ENCODE measurements around the gene CCDC194.

CCDC194 gene

GRCh38 chr19:17405250-17406045 lies 11.5 kb upstream of the CCDC194 start, which contains the start of gene BST2:
TSS of gene BST2 (minus strand) at chr19:17405630. CDS start at chr19:17405575, 55 bp downstream.
- DNase-seq = peak in 3 of 5 experiments; percentile 38 to 85 (median 69)

DNA sequence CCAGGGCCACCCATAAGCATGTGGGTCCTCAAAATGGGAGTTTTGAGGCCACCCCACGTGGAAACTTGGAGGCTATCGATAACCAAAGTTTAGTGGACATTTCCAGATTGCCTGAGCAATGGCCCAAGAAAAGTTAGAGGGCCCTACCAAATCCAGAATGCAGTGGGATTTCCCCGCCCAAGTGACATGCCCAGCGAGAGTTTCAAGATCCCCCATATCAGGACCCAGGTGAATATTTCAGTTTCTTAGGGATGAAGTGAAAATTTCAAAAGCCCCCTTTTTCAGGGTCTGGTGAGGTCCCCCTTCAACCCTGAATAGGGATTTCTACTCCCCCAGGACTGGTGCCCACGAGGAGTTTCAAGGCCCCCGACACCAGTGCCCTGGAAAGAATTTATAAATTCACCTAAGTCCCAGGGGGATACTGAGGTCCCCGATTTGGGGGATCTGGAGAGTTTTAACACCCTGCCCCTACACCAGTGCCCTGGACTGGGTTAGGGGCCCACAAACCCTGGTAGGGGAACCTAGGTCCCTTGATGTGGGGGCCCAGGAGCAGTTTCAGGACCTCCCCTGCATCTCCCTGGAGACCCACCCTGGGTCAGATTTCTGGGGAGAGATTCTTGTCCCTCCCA lies 10.7 kb upstream of the CCDC194 start:
- DNase-seq = no peak

- no peak for DNase-seq
Measured at GRCh38 chr19:17404015-17404414, 10.0 kb upstream of the CCDC194 start.

GRCh38 chr19:17402982-17403855 lies 9.2 kb upstream of the CCDC194 start:
- DNase-seq = peak in 3 of 5 experiments; percentile 32 to 50 (median 35)

DNA sequence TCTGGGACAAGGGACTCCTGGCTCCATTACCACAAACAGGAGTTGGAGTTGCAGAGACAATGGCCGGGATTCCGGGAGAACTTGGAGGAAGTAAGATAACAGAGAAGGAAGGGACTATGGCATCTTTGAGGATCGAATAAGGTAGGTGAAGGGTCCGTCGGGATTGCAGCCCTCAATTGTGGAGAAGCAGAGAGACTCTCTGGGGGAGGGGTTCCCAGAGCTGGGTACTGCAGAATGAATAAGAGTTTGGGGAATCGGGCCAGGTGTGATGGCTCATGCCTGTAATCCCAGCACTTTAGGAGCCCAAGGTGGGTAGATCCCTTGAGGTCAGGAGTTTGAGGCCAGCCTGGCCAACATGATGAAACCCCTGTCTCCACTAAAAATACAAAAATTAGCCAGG lies 7.6 kb upstream of the CCDC194 start:
- no peak for DNase-seq

DNA sequence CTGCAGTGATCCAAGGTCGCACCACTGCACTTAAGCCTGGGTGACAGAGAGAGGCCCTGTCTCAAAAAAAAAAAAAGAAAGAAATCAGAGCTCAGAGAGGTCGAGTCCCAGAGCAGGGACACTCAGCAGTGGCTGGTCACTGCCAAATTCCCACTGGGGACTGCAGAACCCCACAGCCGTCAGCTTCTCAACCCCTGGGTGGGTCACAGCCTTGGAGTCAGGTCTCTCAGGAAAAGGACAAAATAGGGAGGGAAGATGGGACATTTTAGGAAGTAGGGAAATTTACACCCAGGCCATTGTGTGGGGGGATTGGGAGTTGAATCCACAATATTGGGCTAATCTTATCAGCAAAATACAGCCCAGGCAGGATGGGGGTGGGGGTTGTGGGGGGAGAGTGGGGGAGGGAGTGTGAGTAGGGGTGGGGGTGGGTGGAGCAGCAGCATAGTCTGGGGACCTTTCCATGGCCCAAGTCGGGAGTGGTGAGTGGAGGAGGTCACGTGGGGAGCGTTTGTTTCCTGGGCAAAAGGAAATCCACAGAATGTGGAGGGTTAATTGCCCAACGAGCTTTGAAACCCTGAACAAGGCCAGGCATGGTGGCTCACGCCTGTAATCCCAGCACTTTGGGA lies 5.0 kb upstream of the CCDC194 start:
- no peak for DNase-seq

DNA sequence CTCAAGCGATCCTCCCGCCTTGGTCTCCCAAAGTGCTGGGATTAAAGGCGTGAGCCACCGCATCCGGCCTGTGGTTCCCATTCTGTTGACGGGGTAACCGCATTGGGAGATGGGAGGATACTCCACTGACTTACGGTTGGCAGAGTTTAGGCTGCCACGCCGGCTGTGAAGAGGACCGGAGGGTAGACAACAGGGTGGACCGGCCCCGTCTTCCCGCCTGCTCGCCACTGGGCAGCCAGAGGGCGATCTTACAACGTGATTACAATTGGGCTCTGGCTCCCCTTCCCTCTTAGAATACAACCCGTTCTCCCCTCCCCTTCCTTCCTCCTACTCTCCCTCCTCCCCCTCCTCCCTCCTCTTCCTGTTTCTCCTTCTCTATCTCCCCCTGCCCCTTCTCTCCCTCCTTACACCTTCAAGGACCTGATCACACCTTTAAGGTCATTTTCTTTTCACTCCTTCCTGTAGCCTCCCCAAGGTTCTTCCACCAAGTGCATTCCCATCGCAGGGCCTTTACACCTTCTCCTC lies 957 bp upstream of the CCDC194 start:
- peak in 4 of 5 experiments; percentile 24 to 79 (median 58) for DNase-seq

DNA sequence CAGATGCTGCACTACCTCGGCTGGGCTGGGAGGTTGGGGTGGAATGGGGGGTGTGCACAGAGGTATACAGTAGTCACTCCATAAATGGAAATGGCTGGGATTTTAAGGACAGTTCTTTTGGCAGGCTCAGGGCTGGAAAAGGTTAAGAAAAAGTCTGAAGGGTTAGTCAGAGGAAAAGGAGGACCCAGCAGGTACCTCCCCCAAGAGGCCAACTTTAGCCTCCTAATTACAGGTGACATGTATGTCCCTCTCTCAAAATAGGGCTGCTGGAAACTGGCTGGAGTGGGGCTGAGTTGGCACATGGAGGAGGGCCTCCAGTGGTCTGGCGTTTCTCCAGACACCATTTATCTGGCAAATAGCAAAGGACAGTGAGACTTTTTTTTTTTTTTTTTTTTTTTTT lies 994 bp downstream of the CCDC194 start:
- no peak for DNase-seq

DNA sequence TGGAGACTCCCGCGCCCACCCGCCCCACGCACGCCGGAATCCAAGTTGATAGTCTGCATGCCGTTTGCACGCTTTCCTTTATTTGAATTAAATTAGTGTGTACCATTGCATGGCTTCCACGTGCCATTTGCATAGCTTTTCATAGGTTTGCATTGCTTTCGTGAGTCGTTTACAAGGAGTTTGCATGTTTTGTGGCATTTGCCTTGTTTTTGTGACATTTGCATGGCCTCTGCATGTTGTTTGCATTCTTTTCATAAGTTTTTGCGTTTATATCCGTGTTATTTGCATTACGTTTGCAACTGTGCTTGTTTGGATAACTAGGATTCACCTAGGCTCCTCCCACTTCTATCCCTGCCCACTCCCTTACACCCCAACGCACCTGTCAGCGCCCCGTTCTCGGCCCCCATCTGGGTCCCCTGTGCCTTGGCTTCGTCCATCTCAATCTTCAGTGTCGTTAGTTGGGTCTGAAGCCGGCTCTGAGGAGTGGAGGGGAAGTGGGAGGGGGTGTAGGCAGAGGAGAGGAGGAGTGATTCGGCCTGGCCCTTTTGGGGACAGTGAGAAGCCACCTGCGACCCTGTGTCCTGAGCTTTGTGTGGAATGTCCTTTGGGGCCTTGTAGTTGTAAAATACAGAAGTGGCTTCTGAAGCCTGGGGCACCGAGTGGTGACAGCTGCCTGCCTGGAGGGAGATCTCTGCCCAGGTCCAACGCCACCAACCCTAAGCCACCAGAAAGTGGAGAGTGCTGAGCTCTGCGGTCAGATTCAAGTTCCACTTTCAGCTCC lies 2.4 kb downstream of the CCDC194 start:
- no peak for DNase-seq

DNA sequence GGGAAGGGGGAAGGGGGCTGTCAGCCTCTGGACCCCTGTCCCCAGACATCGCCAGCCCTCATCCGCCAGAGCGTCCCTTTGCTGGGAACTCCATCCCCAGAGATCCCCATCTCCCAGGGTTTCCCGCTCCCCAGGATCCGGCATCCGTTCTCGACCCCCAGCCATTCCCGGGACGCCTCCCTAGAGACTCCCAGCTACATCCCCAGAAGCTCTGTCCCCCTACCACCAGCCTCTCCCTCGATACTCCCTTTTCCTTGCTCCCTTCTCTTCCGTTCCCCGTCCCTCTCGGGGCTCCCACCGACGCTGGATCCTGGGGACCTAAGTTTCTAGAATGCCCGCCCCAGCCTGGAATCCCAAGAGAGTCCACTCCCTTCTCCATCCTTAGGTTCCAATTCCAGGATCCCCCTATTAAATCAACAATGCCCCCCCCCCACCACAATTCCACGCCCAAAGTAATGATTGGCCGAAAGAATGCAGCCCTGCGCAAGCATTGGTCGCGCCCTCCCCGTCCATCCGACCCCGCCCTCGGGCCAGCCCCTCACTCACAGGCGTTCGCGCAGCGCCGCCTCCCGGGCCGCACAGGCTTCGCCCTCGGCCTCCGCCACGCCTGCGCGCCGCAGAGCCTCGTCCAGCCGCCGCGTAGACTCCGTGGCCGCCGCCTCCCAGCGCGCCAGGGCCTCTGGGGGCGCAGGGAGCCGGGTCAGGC lies 3.2 kb downstream of the CCDC194 start:
- DNase-seq = peak; percentile 76 to 91 (median 85)

DNA sequence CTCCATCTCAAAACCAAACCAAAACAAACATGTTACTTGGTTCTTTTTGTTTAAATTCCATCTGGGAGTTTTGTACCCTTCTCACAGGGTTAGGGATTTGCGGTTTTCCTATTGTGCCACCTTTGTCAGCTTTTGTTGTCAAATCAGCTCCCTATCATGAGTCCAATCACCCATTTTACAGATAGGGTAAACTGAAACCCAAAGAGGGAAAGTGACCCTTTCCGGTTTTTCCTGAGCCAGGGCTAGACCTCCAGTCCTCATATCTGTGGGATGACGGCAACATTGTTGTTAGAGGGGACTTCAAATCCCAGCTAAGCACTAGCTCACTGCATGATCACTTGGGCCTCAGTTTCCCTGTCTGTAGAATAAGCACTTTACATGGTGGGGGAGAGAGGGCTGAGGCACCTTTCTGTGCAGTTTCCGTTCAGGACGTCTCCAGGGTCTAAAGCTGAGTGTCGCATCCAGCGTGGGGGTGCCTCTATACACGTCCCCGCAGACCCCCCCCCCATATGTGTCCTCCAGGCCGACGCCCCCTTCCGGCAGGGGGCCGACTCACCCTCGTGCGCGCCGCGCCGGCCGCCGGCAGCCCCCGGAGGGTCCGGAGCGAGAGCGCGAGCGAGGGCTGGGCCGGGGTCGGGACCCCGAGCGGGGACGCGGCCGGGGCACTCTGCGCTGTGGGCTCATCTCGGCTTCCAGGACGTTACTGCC lies 3.9 kb downstream of the CCDC194 start:
- DNase-seq = no peak

DNA sequence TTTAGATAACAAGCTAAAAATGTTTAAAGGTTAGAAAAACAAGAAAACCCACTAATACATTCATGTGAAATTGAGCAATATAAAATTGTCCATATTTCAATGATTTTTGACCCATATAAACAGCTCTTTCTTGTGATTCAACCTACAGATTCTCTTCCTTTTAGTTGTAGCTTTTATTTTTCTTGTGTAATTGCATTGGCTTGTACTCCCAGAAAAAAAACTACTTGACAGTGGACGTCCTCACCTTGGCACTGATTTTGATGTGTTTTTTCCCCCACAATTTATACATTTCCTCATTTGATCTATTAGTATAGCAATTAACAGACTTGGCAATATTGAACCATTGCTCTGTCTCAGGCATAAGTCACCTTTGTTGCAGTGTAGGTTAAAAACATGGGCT lies 4.7 kb downstream of the CCDC194 start:
- no peak for DNase-seq

DNA sequence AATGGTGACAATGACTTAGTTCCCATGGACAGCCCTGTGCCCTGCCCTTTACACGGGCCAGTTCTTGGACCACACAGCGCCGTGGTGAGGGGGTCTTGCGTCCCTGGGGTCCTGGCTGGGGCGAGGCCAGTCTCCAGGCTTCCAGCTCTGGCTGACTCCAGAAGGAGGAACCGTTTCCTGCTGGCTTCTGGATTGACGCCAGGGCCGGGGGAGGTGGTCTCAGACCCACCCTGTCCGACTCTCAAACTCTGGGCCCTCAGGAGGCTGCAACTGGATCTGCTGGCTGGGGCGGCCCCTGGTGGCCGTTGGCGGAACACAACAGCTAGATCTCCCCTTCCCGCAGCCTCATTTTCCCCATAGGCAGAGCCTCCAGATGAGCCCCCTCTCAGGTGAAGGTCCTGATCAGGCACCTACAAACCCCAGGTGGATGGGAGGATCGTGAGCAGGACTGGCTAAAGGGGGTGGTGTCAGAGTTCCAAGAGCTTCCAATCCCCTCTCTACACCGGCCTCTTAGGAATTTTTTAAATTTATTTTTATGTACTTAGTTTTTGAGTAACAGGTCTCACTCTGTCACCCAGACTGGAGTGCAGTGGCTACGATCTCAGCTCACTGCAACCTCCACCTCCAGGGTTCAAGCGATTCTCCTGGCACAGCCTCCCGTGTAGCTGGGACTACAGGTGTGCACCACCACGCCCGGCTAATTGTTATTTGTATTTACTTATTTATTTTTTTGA lies 8.0 kb downstream of the CCDC194 start:
- DNase-seq = peak; percentile 26 to 60 (median 43)

DNA sequence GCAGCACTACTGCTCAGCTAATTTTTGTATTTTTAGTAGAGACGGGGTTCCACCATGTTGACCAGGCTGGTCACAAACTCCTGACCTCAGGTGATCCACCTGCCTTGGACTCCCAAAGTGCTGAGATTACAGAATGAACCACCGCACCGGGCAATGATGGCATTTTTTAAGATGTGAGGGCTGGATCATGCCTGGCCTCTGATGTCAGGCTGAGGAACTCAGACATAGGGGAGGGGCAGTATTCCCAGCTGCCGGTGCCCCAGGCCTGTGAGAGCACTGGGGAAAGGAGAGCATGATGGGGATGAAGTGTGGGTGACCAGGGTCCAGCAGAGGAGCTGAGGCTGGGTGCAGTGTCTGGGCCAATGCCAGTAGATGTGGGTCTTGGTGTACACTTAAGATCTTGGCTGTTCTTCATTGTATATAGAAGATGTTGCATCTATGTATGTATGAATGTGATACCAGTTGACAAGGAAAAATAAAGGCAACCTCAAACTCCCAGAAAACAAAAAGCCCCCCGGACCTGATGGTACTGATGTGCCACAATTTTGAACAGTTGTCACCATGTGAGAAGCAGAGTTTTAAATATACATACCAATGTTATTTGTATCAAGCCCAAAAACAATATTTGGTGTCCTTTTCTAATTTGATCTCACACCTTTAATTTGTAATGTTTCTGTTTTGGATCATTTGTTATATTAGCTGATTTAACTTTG lies 13.4 kb downstream of the CCDC194 start:
- DNase-seq = no peak

- no peak for DNase-seq
Measured at GRCh38 chr19:17379221-17379631, 14.8 kb downstream of the CCDC194 start.

GRCh38 chr19:17378271-17378670 lies 15.7 kb downstream of the CCDC194 start:
- no peak for DNase-seq

GRCh38 chr19:17376935-17377600 lies 16.9 kb downstream of the CCDC194 start, which contains the start of gene PLVAP:
TSS of gene PLVAP (minus strand) at chr19:17377342. CDS start at chr19:17377288, 54 bp downstream.
- DNase-seq = no peak

- DNase-seq = no peak
Measured at GRCh38 chr19:17370026-17370587, 23.9 kb downstream of the CCDC194 start.
